ENCODE data around the gene GNAI3. TPM values are rescaled to one million over a fixed set of nuclear protein-coding genes. Genes with fewer than 3 reads are reported as not detected.
A peak's percentile ranks its signal among the peaks of the same experiment; 100 is the strongest.

GNAI3 gene
- polyA plus RNA-seq, 2 of the 4 experiments (the other 2 are of a cell fraction) = 5.3 to 8.7 TPM

DNA sequence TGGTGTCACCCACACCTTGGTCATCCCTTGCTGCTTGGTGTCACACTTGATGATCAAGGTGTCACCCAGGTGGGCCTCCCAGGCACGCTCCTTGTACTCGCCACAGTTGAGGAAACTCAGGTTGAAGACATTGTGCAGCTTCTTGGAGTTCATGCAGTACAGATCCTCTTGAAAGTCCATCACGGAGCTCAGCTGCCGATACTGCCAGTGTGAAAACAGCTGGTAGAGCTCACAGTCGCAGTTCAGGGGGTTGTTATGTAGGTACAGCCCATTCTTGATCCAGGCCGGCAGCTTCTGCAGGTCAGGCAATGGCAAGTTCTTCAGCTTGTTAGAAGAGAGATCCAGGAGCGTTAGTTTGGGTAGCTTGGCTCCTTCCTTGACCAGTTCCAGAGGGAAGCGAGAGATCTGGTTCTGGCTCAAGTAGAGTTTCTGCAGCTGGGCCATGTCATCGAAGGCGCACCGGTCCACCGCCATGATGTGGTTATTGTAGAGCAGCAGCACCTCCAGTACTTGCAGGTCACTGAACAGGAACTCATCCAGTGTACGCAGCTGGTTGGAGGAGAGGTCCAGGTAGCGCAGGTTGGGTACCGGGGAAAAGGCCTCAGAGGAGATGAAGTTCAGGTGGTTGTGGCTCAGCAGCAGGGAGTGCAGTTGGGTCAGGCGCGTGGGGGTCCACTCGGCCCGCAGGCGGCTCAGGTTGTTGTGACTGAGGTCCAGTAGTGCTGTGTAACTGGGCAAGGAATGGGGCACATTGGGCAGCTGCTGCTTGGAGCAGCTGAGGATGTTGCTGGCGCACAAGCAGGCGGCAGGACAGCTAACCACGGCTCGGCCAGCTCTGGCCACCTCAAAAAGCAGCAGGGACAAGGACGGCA, 40.2 kb upstream of the GNAI3 start:
- no peak for ATAC-seq
- CTCF ChIA-PET = interaction anchor here (0.7 to 16.9 kb wide), 6 partner anchors 9 to 244 kb away, joined by 3 to 232 read pairs (median 13); partner anchors contain the start of gene CYB561D1
- no peaks in the 10 kb centered on the region for H3K9me3 ChIP-seq

GRCh38 chr1:109508873-109509175, 39.6 kb upstream of the GNAI3 start:
- CTCF ChIA-PET = interaction anchor here (0.7 to 16.9 kb wide), 5 partner anchors 9 to 245 kb away, joined by 4 to 232 read pairs (median 22); partner anchors contain the start of gene CYB561D1
- ATAC-seq (no peak; a peak in 1 of 6 replicates), FAIRE-seq (no peak), DNase-seq (ENCODE audit: low read depth in 1 of 2, low spot score in 1 of 2) (no peak)
- no peak for TF ChIP-seq MAFK (IDR thresholded peaks at IDR 0.05; ENCODE audit: partially characterized antibody)
- TF ChIP-seq, protein P1, sequence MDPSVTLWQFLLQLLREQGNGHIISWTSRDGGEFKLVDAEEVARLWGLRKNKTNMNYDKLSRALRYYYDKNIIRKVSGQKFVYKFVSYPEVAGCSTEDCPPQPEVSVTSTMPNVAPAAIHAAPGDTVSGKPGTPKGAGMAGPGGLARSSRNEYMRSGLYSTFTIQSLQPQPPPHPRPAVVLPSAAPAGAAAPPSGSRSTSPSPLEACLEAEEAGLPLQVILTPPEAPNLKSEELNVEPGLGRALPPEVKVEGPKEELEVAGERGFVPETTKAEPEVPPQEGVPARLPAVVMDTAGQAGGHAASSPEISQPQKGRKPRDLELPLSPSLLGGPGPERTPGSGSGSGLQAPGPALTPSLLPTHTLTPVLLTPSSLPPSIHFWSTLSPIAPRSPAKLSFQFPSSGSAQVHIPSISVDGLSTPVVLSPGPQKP (IDR thresholded peaks at IDR 0.05; ENCODE audit: low read depth, low read length) = no peak
- TF ChIP-seq MAZ (IDR thresholded peaks at IDR 0.05; ENCODE audit: borderline replicate concordance, low read depth, low read length) = no peak
- no peak for TF ChIP-seq NPAS2 (CRISPR knock-in tag; IDR thresholded peaks at IDR 0.05; ENCODE audit: borderline replicate concordance)
- no peak for TF ChIP-seq HES2 (IDR thresholded peaks at IDR 0.05)
- no peak for TF ChIP-seq HEYL (CRISPR knock-in tag; IDR thresholded peaks at IDR 0.05)
- no peak for TF ChIP-seq HDAC2 (IDR thresholded peaks at IDR 0.05)
- TF ChIP-seq POLR2A (IDR thresholded peaks at IDR 0.05; ENCODE audit: low read length) = no peak
- TF ChIP-seq FOSL2 (IDR thresholded peaks at IDR 0.05) = no peak
- no peak for TF ChIP-seq FOSL2 (CRISPR knock-in tag; IDR thresholded peaks at IDR 0.05)
- TF ChIP-seq TFCP2L1 (CRISPR knock-in tag; IDR thresholded peaks at IDR 0.05) = no peak
- TF ChIP-seq NFE2L2 (conservative IDR thresholded peaks at IDR 0.05; ENCODE audit: low read length) = no peak
- TF ChIP-seq RARB (CRISPR knock-in tag; IDR thresholded peaks at IDR 0.05) = no peak
- WGBS (ENCODE audit: missing lambda C conversion rate) = 81% methylated on average over 7 of the region's 7 CpGs
- H3K27ac ChIP-seq = peak overlapping the region in 1 of 2 experiments; percentile 93; a peak in 1 of 6 replicates
- H3K4me2 ChIP-seq = peak overlapping the region; percentile 99
- H3K4me3 ChIP-seq = peak overlapping the region; percentile 63; the same call in 2 of the 3 replicates
- POLR2A ChIA-PET = no interaction called here
- H3K9me3 ChIP-seq = no peaks in the 10 kb centered on the region
- H3K4me1 ChIP-seq = peaks cover 4% of the 10 kb centered on the region; the same call in 1 of the 3 replicates

More for the DNA sequence above, 40.2 kb upstream of the GNAI3 start:
- peaks cover 4% of the 10 kb centered on the region; the same call in 1 of the 3 replicates for H3K4me1 ChIP-seq
- no peak overlapping the region for H3K4me2 ChIP-seq
- FAIRE-seq (no peak), DNase-seq (ENCODE audit: low read depth in 1 of 2, low spot score in 1 of 2) (no peak)
- H3K4me3 ChIP-seq = no peak overlapping the region
- POLR2A ChIA-PET = no interaction called here
- no peak overlapping the region for H3K27ac ChIP-seq
- TF ChIP-seq HOXB5 (CRISPR knock-in tag; IDR thresholded peaks at IDR 0.05) = no peak
- TF ChIP-seq, protein P2, sequence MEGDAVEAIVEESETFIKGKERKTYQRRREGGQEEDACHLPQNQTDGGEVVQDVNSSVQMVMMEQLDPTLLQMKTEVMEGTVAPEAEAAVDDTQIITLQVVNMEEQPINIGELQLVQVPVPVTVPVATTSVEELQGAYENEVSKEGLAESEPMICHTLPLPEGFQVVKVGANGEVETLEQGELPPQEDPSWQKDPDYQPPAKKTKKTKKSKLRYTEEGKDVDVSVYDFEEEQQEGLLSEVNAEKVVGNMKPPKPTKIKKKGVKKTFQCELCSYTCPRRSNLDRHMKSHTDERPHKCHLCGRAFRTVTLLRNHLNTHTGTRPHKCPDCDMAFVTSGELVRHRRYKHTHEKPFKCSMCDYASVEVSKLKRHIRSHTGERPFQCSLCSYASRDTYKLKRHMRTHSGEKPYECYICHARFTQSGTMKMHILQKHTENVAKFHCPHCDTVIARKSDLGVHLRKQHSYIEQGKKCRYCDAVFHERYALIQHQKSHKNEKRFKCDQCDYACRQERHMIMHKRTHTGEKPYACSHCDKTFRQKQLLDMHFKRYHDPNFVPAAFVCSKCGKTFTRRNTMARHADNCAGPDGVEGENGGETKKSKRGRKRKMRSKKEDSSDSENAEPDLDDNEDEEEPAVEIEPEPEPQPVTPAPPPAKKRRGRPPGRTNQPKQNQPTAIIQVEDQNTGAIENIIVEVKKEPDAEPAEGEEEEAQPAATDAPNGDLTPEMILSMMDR (IDR thresholded peaks at IDR 0.05) = no peak
- no peak for TF ChIP-seq SMC3 (IDR thresholded peaks at IDR 0.05)
- TF ChIP-seq TP53 (CRISPR knock-in tag; IDR thresholded peaks at IDR 0.05) = no peak
- TF ChIP-seq HOXA7 (CRISPR knock-in tag; IDR thresholded peaks at IDR 0.05) = no peak
- TF ChIP-seq ESRRA (IDR thresholded peaks at IDR 0.05; ENCODE audit: borderline replicate concordance, low read length) = no peak
- TF ChIP-seq PHF8 (IDR thresholded peaks at IDR 0.05; ENCODE audit: borderline replicate concordance, low read depth) = no peak
- no peak for TF ChIP-seq EP300 (IDR thresholded peaks at IDR 0.05)
- TF ChIP-seq, protein P3, sequence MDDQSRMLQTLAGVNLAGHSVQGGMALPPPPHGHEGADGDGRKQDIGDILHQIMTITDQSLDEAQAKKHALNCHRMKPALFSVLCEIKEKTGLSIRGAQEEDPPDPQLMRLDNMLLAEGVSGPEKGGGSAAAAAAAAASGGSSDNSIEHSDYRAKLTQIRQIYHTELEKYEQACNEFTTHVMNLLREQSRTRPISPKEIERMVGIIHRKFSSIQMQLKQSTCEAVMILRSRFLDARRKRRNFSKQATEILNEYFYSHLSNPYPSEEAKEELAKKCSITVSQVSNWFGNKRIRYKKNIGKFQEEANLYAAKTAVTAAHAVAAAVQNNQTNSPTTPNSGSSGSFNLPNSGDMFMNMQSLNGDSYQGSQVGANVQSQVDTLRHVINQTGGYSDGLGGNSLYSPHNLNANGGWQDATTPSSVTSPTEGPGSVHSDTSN (IDR thresholded peaks at IDR 0.05) = no peak
- no peak for TF ChIP-seq POLR2A (IDR thresholded peaks at IDR 0.05; ENCODE audit: low read length)
- TF ChIP-seq EHMT2 (IDR thresholded peaks at IDR 0.05; ENCODE audit: low read depth) = no peak
- no peak for TF ChIP-seq MYC (IDR thresholded peaks at IDR 0.05; ENCODE audit: borderline replicate concordance, low read length)
- 94% methylated on average over 21 of the region's 25 CpGs for WGBS (ENCODE audit: missing lambda C conversion rate)

All from A549 (cell line).